ENCODE measurements around the gene ANGPTL1.

The ANGPTL1 gene, protein sequence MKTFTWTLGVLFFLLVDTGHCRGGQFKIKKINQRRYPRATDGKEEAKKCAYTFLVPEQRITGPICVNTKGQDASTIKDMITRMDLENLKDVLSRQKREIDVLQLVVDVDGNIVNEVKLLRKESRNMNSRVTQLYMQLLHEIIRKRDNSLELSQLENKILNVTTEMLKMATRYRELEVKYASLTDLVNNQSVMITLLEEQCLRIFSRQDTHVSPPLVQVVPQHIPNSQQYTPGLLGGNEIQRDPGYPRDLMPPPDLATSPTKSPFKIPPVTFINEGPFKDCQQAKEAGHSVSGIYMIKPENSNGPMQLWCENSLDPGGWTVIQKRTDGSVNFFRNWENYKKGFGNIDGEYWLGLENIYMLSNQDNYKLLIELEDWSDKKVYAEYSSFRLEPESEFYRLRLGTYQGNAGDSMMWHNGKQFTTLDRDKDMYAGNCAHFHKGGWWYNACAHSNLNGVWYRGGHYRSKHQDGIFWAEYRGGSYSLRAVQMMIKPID

DNA sequence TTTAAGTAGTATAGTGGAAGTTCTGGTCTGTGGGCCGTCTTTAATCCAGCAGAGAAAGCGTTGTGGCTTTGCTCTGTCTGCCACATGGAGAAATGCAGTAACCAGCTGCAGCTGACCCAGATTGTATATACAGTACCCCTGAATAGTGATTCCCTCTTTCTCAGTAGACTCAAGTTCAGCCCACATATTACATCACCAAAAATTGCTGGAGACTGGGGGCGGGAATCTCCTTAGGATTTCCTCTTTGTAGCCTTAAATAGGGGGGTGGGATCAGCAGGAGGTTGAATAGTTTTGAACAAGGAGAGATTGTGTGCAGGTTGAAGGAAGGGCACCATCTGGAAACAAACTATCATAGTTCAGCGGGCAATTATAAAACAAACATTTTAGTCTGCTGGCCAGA lies at the start of gene ANGPTL1:
Gene ANGPTL1 (minus strand): TSS at position 134 of the 400 bp plus-strand sequence. CDS start 5,301 bp downstream, outside the sequence.
- no peaks in the 10 kb centered on the region for H3K36me3 ChIP-seq (ENCODE audit: control insufficient read depth, insufficient read depth, low read length)
- no peak for DNase-seq (ENCODE audit: extremely low read depth, insufficient read length)
- TF ChIP-seq, protein P1, sequence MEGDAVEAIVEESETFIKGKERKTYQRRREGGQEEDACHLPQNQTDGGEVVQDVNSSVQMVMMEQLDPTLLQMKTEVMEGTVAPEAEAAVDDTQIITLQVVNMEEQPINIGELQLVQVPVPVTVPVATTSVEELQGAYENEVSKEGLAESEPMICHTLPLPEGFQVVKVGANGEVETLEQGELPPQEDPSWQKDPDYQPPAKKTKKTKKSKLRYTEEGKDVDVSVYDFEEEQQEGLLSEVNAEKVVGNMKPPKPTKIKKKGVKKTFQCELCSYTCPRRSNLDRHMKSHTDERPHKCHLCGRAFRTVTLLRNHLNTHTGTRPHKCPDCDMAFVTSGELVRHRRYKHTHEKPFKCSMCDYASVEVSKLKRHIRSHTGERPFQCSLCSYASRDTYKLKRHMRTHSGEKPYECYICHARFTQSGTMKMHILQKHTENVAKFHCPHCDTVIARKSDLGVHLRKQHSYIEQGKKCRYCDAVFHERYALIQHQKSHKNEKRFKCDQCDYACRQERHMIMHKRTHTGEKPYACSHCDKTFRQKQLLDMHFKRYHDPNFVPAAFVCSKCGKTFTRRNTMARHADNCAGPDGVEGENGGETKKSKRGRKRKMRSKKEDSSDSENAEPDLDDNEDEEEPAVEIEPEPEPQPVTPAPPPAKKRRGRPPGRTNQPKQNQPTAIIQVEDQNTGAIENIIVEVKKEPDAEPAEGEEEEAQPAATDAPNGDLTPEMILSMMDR (IDR thresholded peaks at IDR 0.05; ENCODE audit: insufficient read depth, low read length, poor library complexity, severe bottlenecking) = no peak
- H3K4me3 ChIP-seq (replicated peaks; ENCODE audit: low read depth, low read length) = no peak within 1 kb of the TSS
- no peaks in the 10 kb centered on the region for H3K27me3 ChIP-seq (replicated peaks; ENCODE audit: control insufficient read depth, insufficient read depth, low read length)

DNA sequence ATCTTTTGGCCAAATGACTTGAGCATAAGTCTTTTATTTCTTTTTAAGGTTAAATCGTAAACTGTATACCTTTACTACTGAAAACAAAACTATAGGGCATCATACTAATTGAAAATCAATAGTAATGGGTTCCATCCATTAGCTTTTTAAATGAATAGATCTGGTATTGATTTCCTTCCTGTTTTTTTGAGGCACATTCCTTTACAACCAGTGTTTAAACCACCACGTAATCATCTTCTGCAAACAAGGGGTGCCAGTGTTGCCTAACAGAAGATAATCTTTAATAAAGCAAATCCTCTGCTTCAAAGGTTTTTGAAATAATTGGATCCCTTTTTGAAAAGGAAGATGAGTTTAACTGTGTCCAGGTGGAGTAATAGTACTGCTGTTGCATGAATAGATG lies 48.7 kb upstream of the ANGPTL1 start:
- Histone ChIP-seq H3K27me3 (replicated peaks; ENCODE audit: control insufficient read depth, insufficient read depth, low read length) (no peaks in the 10 kb centered on the region), H3K4me3 (replicated peaks; ENCODE audit: low read depth, low read length) (no peak overlapping the region), H3K36me3 (ENCODE audit: control insufficient read depth, insufficient read depth, low read length) (no peaks in the 10 kb centered on the region)
- DNase-seq (ENCODE audit: extremely low read depth, insufficient read length) = no peak
- TF ChIP-seq, protein P1 (IDR thresholded peaks at IDR 0.05; ENCODE audit: insufficient read depth, low read length, poor library complexity, severe bottlenecking) = no peak

DNA sequence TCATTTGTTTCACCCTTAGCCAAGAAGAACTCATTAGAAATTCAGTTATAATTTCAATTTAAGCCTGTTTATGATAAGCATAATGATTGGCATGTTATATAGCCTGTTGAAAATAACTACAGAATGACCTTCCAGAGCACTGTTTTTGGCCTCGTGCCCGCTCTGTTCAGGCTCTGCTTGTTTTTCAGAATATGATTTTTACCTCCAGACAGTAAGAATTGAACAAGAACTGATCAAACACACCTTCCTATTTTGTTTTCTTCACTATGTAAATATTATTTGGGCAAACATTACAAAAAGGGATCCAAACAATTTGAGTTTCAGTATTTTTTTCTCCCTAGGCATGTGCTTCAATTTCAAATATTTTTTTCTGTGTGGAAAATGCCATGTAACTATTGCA lies 48.1 kb upstream of the ANGPTL1 start:
- DNase-seq (ENCODE audit: extremely low read depth, insufficient read length) = no peak
- Histone ChIP-seq H3K4me3 (replicated peaks; ENCODE audit: low read depth, low read length) (no peak overlapping the region), H3K36me3 (ENCODE audit: control insufficient read depth, insufficient read depth, low read length) (no peaks in the 10 kb centered on the region), H3K27me3 (replicated peaks; ENCODE audit: control insufficient read depth, insufficient read depth, low read length) (no peaks in the 10 kb centered on the region)
- TF ChIP-seq, protein P1 (IDR thresholded peaks at IDR 0.05; ENCODE audit: insufficient read depth, low read length, poor library complexity, severe bottlenecking) = no peak

DNA sequence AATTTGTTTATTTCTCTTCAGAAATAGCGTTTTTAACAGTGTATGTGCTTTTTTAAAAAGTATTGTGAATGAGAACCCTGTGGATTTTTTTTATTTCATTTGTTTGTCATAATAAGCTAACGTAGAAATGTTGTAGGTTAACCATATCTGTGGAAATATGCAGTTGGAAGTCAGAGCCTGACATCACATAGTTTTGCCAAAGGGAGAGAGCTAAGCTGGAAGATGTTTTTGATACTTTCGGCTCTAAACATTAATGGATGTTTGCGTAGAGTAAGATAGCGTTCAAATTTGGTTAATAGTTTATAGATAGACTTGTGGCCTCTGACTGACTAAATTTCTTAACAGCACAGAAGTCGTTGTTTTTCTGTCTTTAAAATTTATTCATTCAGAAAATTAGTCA lies 47.4 kb upstream of the ANGPTL1 start:
- H3K36me3 ChIP-seq (ENCODE audit: control insufficient read depth, insufficient read depth, low read length) = no peaks in the 10 kb centered on the region
- no peaks in the 10 kb centered on the region for H3K27me3 ChIP-seq (replicated peaks; ENCODE audit: control insufficient read depth, insufficient read depth, low read length)
- no peak for DNase-seq (ENCODE audit: extremely low read depth, insufficient read length)
- no peak overlapping the region for H3K4me3 ChIP-seq (replicated peaks; ENCODE audit: low read depth, low read length)
- TF ChIP-seq, protein P1 (IDR thresholded peaks at IDR 0.05; ENCODE audit: insufficient read depth, low read length, poor library complexity, severe bottlenecking) = no peak

DNA sequence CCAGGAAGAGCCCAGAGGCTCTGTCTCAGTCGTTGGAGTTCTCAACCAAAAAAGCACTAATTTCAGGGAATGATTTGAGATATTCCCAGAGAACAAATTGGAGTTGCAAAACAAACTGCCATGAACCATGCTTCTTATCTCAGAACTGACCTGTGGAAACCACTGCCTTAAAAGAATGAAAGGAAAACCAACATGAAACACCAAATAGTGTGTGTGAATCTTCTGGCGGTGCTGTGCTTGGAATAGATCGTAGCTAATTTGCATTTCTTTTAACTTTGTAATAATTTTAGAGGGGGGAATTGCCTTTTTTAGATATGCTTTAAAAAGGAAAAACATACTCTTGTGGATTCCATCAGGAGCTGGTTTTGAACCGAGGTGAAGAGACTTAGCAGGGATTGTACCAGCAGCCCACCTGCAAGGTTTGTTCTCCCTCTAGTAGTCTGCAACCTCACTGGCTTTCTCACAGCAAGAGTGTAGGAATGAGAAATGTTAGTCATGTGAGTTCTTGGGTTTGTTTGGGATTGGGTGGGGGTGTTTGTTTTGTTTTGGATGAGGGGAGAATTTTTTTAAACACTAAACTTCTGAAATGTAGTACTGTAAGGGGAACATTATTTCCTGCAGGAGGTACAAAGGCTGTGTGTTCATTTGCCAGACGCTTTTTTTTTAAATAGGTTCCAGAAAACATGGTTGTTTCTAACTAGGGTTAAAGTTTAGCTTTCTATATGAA lies 45.7 kb upstream of the ANGPTL1 start:
- H3K36me3 ChIP-seq (ENCODE audit: control insufficient read depth, insufficient read depth, low read length) = no peaks in the 10 kb centered on the region
- no peak for DNase-seq (ENCODE audit: extremely low read depth, insufficient read length)
- no peaks in the 10 kb centered on the region; the same call in 1 of the 2 replicates for H3K27me3 ChIP-seq (replicated peaks; ENCODE audit: control insufficient read depth, insufficient read depth, low read length)
- TF ChIP-seq, protein P1 (IDR thresholded peaks at IDR 0.05; ENCODE audit: insufficient read depth, low read length, poor library complexity, severe bottlenecking) = no peak
- H3K4me3 ChIP-seq (replicated peaks; ENCODE audit: low read depth, low read length) = no peak overlapping the region
